IPS-NIHi7 (cell line): ENCODE measurements around the gene ROPN1B.

Source experiments
- DNase-seq: peaks from one replicate; pipeline ENCODE4 v3.0.0; 2012; ENCODE audit warnings: mixed read lengths; ENCODE audit errors: extremely low spot score

Gene ROPN1B

DNA sequence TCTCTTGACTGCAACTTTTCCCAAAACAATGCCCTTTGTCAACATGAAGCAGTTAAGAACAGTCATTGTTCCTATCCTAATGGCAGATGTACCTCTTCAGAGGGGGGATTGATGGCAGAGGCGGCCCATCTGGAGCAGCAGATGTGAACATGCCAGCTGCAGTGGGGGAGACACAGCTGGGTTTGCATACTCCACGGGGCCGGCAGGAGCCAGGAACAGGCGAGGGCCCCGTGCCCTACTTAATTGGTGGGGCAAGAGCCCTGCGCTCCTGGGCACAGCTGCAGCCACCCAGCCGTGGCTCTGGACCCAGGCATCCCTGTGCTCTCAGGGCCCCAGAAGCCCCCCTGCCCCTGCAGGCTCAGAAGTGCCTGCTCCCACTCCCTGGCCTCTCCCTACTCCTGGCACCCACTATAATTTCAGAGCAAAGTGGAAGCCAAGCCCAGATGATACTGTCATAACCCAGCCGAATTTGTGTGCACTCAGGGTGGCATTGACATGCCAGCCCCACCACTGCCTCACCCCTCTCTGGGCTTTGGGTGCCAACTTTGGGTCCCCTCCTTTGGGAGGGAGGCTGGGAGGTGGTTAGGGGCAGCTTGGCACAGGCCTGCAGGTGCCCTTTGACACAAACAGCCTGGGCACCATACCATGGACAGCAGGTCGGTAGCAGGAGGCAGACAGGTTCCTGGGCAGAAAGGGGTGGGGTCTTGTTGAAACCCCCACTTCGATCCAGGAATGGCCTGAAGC is 34.6 kb downstream of the ROPN1B start:
- no peak for DNase-seq

GRCh38 chr3:126004217-126004616 is 35.2 kb downstream of the ROPN1B start:
- DNase-seq, result no peak

DNA sequence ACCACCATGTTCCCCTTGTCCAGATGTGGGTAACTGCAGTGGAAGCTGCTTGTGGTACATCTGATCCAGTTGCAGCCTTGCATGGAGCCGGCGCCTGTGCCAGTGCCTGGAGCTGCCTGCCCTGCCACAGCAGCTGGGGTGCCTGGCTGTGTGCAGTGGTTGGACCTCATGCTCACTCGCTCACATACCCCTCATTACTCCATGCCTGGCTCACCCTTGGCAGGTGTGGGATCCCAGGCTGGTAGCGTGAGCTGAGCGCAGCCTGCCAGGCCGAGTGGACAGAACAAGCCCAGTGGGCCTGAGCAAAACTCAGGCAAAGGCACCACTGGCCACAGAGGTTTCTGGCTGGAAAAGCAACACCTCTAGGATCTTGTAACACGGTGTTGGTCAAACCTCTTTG is 35.7 kb downstream of the ROPN1B start:
- DNase-seq, result no peak

- no peak for DNase-seq
These were observed 37.0 kb downstream of the ROPN1B start for GRCh38 chr3:126005951-126006350.

- no peak for DNase-seq
These were observed 39.2 kb downstream of the ROPN1B start for GRCh38 chr3:126008219-126008618.

DNA sequence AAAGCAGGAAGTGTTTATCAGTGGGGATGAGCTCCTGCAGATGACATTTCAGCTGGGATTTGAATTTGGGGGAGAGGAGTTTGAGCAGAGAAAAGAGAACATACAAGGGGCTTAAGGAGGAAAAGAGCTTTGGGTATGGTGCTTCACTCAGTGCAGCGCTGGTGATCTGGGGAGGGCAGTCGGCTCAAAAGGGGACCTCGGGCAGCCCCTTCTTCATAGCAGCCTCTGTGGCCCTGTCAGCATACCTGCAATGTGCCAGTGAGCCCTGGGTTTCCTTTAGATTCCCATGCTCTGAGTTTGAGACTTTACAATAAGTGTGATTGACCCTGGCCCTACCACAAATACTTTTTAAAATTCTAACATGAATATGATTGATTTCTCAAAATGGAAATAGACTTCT is 40.2 kb downstream of the ROPN1B start:
- DNase-seq, result no peak

DNA sequence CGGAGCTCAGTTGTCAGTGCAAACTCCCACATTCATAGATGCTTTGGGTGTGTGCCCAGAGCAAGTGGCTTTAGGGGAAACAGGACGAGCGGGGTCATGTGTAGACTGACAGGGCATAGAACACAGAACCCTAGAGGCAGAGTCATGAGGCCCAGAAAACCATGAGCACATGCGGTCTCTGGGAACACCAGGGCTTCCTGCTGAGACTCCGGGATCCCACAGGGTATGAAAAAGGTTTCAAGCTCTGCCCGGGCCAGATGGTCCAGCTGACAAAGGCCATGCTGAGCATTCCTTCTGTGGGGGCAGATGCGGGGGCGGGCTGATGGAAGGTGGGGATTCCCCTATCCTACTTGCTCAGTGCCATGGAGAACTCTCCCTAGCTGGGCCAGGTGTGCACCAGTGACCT is 44.8 kb downstream of the ROPN1B start:
- peak; percentile 55 for DNase-seq

DNA sequence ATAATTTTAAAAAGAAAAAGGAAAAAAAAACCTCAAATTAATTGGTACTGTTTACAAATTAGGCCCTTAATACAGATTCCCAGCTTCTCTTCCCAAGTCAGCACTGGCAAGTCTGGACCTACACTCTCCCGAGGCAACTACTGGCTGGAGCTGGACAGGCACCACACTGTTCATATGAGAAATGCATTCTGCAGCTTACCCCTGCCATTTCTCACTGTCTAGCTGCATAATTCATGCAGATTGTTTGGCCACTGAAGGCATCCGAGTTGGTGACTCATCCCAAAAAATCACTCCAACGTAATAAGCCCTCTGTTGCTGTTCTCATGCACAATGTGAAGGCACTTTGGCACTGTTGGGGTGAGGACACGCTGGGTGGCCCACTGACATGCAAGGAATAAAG is 45.3 kb downstream of the ROPN1B start:
- no peak for DNase-seq

DNA sequence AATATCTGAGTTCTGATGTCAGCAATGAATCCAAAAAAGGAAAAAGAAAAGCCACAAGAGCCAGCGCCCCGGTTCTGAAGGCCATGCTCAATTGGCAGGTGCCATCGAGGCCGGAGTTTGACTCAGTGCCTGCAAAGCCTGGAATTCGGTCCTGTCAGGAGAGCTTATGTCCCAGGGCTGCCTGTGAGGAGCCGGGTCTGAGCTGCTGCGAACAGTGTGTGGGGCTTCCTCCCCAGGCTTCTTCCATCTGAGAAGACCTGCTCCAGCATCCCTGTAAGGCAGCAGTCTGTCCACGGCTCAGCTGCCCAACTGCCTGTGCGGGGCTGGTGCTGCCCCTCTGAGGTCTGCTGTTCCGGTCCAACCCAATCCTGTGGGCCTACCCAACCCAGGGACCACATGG is 46.1 kb downstream of the ROPN1B start:
- DNase-seq, result no peak

DNA sequence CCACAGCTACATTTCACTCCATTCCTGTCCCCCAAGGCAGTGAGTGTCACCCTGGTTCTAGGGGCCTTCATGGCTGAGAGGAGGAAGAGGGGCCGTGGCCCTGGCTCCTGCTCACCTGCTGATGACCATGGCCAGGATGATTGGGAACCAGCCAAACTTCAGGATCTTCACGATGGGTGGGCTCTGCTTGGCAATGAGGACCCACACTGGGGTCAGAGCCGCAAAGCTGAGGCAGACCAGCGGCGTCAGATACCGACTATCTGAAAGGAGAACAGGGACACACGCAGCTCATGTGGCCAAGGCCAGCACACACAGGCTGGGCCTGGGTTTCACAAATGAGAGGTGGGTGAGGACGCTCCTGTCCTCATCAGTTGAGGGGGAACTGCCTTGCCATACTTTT is 47.6 kb downstream of the ROPN1B start:
- DNase-seq, result no peak

DNA sequence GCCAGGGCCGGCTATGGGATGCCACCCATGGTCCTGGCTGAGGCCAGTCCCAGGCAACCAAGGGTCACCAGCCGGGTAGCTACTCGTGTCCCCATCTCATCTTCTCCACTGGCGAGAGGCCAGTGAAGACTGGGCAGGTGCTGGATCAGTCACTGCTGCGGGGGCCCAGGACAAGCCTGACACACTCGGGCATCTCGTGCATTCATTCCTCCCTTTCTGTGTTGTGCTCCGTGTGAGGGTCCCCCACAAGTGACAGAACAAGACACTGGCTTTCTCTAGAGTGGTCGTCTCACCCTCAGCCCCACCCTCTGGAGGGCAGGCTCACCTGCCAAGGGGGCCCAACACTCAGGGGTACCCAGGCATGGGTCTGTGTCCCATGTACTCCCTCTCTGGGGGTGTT is 48.4 kb downstream of the ROPN1B start:
- no peak for DNase-seq

GRCh38 chr3:126018545-126018944 is 49.6 kb downstream of the ROPN1B start:
- no peak for DNase-seq

GRCh38 chr3:126018995-126019394 is 50.0 kb downstream of the ROPN1B start:
- no peak for DNase-seq

GRCh38 chr3:126019683-126020082 is 50.7 kb downstream of the ROPN1B start:
- DNase-seq, result no peak

GRCh38 chr3:126021224-126021623 is 52.2 kb downstream of the ROPN1B start:
- no peak for DNase-seq

- DNase-seq, result no peak
These were observed 52.7 kb downstream of the ROPN1B start for GRCh38 chr3:126021702-126022101.

- DNase-seq, result no peak
These were observed 53.9 kb downstream of the ROPN1B start for GRCh38 chr3:126022741-126023359.

DNA sequence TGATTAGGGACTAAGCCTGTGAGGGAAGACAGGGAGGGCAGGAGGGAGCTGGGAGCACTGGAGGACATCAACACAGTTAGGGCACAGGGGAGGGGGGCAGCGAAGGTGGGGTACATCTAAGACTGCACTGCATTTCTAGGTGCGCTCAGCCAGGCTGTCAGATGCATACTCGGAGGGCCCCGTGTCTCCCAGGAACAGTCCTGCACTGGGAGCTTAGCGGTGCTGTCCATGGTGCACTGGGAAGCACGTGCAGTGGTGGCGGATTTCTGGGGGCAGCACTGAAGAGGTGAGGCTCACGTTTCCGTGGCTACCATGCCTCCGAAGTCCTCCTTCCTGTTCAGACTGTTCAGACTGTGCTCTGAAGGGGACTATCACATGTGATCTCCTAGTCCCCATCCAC is 54.4 kb downstream of the ROPN1B start:
- peak; percentile 60 for DNase-seq

GRCh38 chr3:126024049-126024854 is 55.3 kb downstream of the ROPN1B start:
- DNase-seq, result no peak

DNA sequence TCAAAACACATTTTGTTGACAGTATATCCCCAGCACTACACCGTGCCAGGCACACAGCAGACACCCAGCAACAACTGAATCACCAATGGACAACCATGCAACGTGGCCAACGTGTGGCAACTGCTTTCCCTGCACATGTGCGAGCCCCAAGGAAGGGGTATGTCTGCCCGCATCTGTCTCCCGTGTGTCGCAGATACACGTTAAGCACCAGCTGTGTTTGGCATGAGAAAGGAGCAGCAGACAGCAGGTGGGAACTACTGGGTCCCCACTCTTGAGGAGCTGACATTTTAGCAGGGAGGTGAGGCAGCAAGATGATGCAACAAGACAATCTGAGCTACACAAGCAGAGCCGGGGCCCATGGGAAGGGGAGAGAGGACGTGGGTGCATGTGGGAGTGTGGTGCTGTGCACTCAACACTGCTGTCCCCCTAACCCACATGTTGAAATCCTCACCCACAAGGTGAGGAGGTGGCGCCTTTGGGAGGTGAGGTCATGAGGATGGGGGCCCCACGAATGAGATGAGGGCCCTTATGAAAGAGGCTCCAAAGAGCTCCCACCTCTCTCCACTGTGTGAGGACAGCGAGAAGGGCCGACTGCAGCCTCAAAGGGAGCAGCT is 56.2 kb downstream of the ROPN1B start:
- no peak for DNase-seq

DNA sequence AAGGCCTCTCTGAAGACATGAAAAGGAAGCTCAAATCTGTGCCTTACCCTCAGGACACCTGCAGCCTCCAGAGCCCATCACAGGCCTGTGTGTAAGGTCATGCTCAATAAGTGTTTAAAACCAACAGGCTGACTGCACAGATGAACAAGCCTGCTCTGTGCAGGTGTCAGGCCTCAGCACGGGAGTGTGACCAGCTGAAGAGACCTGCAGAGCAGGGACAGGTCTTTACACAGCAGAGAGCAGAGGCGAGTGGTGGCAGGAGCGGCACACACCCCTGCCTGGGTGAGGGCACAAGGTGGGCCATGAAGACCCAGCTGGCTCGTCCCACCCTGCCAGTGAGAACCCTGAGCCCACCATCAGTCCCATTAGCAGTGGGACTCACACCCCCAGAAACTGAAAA is 56.9 kb downstream of the ROPN1B start:
- DNase-seq, result no peak

DNA sequence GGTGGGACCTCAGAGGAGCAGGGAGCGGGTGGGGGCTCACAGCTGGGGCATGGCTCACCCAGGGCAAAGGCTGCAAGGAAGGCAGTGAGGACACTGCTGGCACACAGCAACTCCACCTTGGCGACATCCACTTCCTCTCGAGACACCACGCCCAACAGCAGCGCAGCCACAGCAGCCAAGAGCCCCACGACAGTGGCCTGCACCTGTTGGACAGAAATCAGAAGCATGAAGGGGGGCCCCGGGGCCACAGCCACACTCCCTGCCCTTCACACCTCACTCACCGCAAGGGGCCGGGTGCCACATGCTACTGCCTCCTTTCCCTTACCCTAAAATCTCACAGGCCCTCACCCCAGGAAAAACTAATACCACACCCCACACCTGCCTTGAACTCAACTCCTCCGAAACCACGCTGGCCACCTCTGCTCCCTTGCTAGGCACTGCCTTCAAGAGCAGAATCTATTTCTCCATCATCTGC is 57.3 kb downstream of the ROPN1B start:
- DNase-seq, result no peak
